CD4-positive, alpha-beta memory T cell (primary cell): ENCODE results near the gene NUP214. TPM values are rescaled to one million over a fixed set of nuclear protein-coding genes. Genes with fewer than 3 reads are reported as not detected.

Experiments
- CTCF ChIA-PET: fragments of 350-600 bp; sonication (Branson Sonifier 250); formaldehyde crosslinking; loops from one replicate; lab custom pipeline; 2021; ENCODE audit warnings: inconsistent platforms; ENCODE audit not compliant: partially characterized antibody; lab: Charles Lee
- POLR2A ChIA-PET: fragments of 350-600 bp; sonication (Branson Sonifier 250); formaldehyde crosslinking; loops from one replicate; lab custom pipeline; 2021; ENCODE audit not compliant: partially characterized antibody; lab: Charles Lee
- DNase-seq, 5 donors: peaks; one replicate each; pipeline versions ENCODE4 v3.0.0 to v3.0.0-alpha.2; 2020 to 2022; ENCODE audit warnings: mixed read lengths in 1 of 5
- H3K27ac ChIP-seq: one replicate; pipeline ENCODE4 v1.7.0; 2013; ENCODE audit warnings: low read depth, low read length
- H3K27me3 ChIP-seq: 2 replicates; pipeline ENCODE4 v1.7.0; 2013; ENCODE audit warnings: mild to moderate bottlenecking, low read length, moderate library complexity; ENCODE audit not compliant: insufficient read depth
- H3K36me3 ChIP-seq: 2 replicates; pipeline ENCODE4 v1.7.0; 2013; ENCODE audit warnings: mild to moderate bottlenecking, low read length, moderate library complexity; ENCODE audit not compliant: insufficient read depth
- H3K4me1 ChIP-seq: 2 replicates; pipeline ENCODE4 v1.7.0; 2013; ENCODE audit warnings: mild to moderate bottlenecking, low read length, moderate library complexity; ENCODE audit not compliant: insufficient read depth
- H3K4me3 ChIP-seq, 2 donors: one replicate each; pipeline ENCODE4 v1.7.0; 2013; ENCODE audit warnings: low read length in 2 of 2, mild to moderate bottlenecking in 1 of 2
- H3K9me3 ChIP-seq, 2 donors: one replicate each; pipeline ENCODE4 v1.7.0; 2013; ENCODE audit warnings: low read length in 2 of 2, control low read depth in 1 of 2; ENCODE audit not compliant: control insufficient read depth in 1 of 2
- H3K27ac Mint-ChIP-seq, 7 donors: one replicate each; pipeline ENCODE4 v1.8.0; 2020 to 2021; ENCODE audit warnings: mixed read lengths in 7 of 7, mild to moderate bottlenecking in 6 of 7, inconsistent platforms in 3 of 7, moderate library complexity in 3 of 7
- H3K27me3 Mint-ChIP-seq, 2 donors: one replicate each; pipeline ENCODE4 v1.8.0; 2020 to 2021; ENCODE audit warnings: mixed read lengths in 2 of 2
- H3K36me3 Mint-ChIP-seq, 2 donors: one replicate each; pipeline ENCODE4 v1.8.0; 2020 to 2021; ENCODE audit warnings: mixed read lengths in 2 of 2, inconsistent platforms in 1 of 2, mild to moderate bottlenecking in 1 of 2
- H3K4me1 Mint-ChIP-seq, 4 donors: one replicate each; pipeline ENCODE4 v1.8.0; 2020 to 2021; ENCODE audit warnings: mixed read lengths in 4 of 4, mild to moderate bottlenecking in 1 of 4
- H3K4me3 Mint-ChIP-seq, 8 donors: one replicate each; pipeline ENCODE4 v1.8.0; 2020 to 2021; ENCODE audit warnings: mixed read lengths in 8 of 8, mild to moderate bottlenecking in 7 of 8, moderate library complexity in 6 of 8, inconsistent platforms in 3 of 8
- H3K9me3 Mint-ChIP-seq, 8 donors: one replicate each; pipeline ENCODE4 v1.8.0; 2020 to 2021; ENCODE audit warnings: mixed read lengths in 8 of 8, mild to moderate bottlenecking in 5 of 8, inconsistent platforms in 3 of 8, moderate library complexity in 1 of 8
- intact Hi-C: fragments of 100-400 bp; cut with micrococcal nuclease; formaldehyde crosslinking; loops from one replicate; pipeline ENCODE4 v1.15.1; 2023
- polyA plus RNA-seq, 2 donors: library from polyadenylated mRNA; unstranded; fragments of 300-500 nt; fragmentation: Illumina TruSeq; gene quantifications; one replicate each; pipeline ENCODE4 v1.2.3, GENCODE V29; 2021
- total RNA-seq, 2 experiments: library from RNA; stranded (reverse); gene quantifications; one replicate each; pipeline ENCODE4 v1.2.3, GENCODE V29; 2021

NUP214 gene
- total and polyA plus RNA-seq, 4 experiments from 2014 or later = 6.6 to 79.5 (median 47.2) TPM

GRCh38 chr9:131084661-131085369 is 40.6 kb upstream of the NUP214 start:
- POLR2A ChIA-PET = no interaction called here
- H3K27me3 ChIP-seq = no peaks in the 10 kb centered on the region
- intact Hi-C loops = no loop called here
- peaks cover 2% of the 10 kb centered on the region in 2 donors for H3K27me3 Mint-ChIP-seq
- H3K4me3 ChIP-seq = no peak overlapping the region
- CTCF ChIA-PET = interaction anchor here (0.5 kb wide), 1 partner anchor 704 kb away, joined by 3 read pairs; no protein-coding TSS in a partner anchor
- no peaks in the 10 kb centered on the region for H3K4me1 ChIP-seq
- H3K27ac Mint-ChIP-seq = no peak overlapping the region
- H3K4me3 Mint-ChIP-seq = no peak overlapping the region
- no peak overlapping the region for H3K27ac ChIP-seq
- DNase-seq = no peak
- H3K9me3 Mint-ChIP-seq = no peaks in the 10 kb centered on the region
- H3K36me3 Mint-ChIP-seq = no peaks in the 10 kb centered on the region
- no peaks in the 10 kb centered on the region for H3K9me3 ChIP-seq
- H3K36me3 ChIP-seq = no peaks in the 10 kb centered on the region
- peaks cover 0 to 2% (median 0%) of the 10 kb centered on the region in 4 donors for H3K4me1 Mint-ChIP-seq

- Mint-ChIP-seq H3K4me1 (peaks cover 0 to 2% (median 0%) of the 10 kb centered on the region in 4 donors), H3K4me3 (no peak overlapping the region), H3K36me3 (no peaks in the 10 kb centered on the region), H3K9me3 (no peaks in the 10 kb centered on the region), H3K27ac (no peak overlapping the region), H3K27me3 (peaks cover 2% of the 10 kb centered on the region in 2 donors)
- intact Hi-C loops = no loop called here
- no peaks in the 10 kb centered on the region for H3K36me3 ChIP-seq
- no peaks in the 10 kb centered on the region for H3K9me3 ChIP-seq
- no peak overlapping the region for H3K4me3 ChIP-seq
- no peak for DNase-seq
- no peak overlapping the region for H3K27ac ChIP-seq
- ChIA-PET POLR2A (no interaction called here), CTCF (no interaction called here)
- H3K4me1 ChIP-seq = no peaks in the 10 kb centered on the region
- H3K27me3 ChIP-seq = no peaks in the 10 kb centered on the region
These were observed 39.8 kb upstream of the NUP214 start for GRCh38 chr9:131085370-131086122.

GRCh38 chr9:131087354-131087893 is 38.0 kb upstream of the NUP214 start:
- no peaks in the 10 kb centered on the region for H3K36me3 Mint-ChIP-seq
- ChIA-PET POLR2A (no interaction called here), CTCF (interaction anchor here (0.8 kb wide), 1 partner anchor 9 kb away, joined by 3 read pairs; no protein-coding TSS in a partner anchor)
- H3K27me3 ChIP-seq = no peaks in the 10 kb centered on the region
- no peaks in the 10 kb centered on the region for H3K4me1 ChIP-seq
- H3K4me3 Mint-ChIP-seq = no peak overlapping the region
- no peaks in the 10 kb centered on the region for H3K9me3 Mint-ChIP-seq
- H3K27ac ChIP-seq = no peak overlapping the region
- no peak for DNase-seq
- peaks cover 0 to 2% (median 0%) of the 10 kb centered on the region in 4 donors for H3K4me1 Mint-ChIP-seq
- H3K27ac Mint-ChIP-seq = no peak overlapping the region
- H3K27me3 Mint-ChIP-seq = peaks cover 2% of the 10 kb centered on the region in 2 donors
- H3K4me3 ChIP-seq = no peak overlapping the region
- H3K36me3 ChIP-seq = no peaks in the 10 kb centered on the region
- no peaks in the 10 kb centered on the region for H3K9me3 ChIP-seq
- intact Hi-C loops = no loop called here

- intact Hi-C loops = no loop called here
- ChIA-PET CTCF (interaction anchor here (0.8 kb wide), 1 partner anchor 44 kb away, joined by 3 read pairs; no protein-coding TSS in a partner anchor), POLR2A (no interaction called here)
- Mint-ChIP-seq H3K27ac (no peak overlapping the region), H3K4me1 (peaks cover 0 to 2% (median 0%) of the 10 kb centered on the region in 4 donors), H3K27me3 (peaks cover 10 to 11% of the 10 kb centered on the region in 2 donors), H3K4me3 (no peak overlapping the region), H3K9me3 (no peaks in the 10 kb centered on the region), H3K36me3 (no peaks in the 10 kb centered on the region)
- H3K36me3 ChIP-seq = no peaks in the 10 kb centered on the region
- H3K27me3 ChIP-seq = peaks cover 13% of the 10 kb centered on the region
- no peak overlapping the region for H3K4me3 ChIP-seq
- no peak for DNase-seq
- H3K4me1 ChIP-seq = no peaks in the 10 kb centered on the region
- no peaks in the 10 kb centered on the region for H3K9me3 ChIP-seq
- H3K27ac ChIP-seq = no peak overlapping the region
These were observed 35.2 kb upstream of the NUP214 start for GRCh38 chr9:131090025-131090787.

GRCh38 chr9:131091352-131091992 is 33.9 kb upstream of the NUP214 start:
- H3K9me3 ChIP-seq = no peaks in the 10 kb centered on the region
- H3K27ac ChIP-seq = no peak overlapping the region
- Mint-ChIP-seq H3K36me3 (no peaks in the 10 kb centered on the region), H3K4me1 (peaks cover 3 to 6% (median 5%) of the 10 kb centered on the region in 4 donors), H3K27ac (no peak overlapping the region), H3K9me3 (no peaks in the 10 kb centered on the region), H3K27me3 (peaks cover 16 to 17% of the 10 kb centered on the region in 2 donors), H3K4me3 (no peak overlapping the region)
- H3K36me3 ChIP-seq = no peaks in the 10 kb centered on the region
- ChIA-PET POLR2A (no interaction called here), CTCF (no interaction called here)
- peaks cover 20% of the 10 kb centered on the region for H3K27me3 ChIP-seq
- H3K4me1 ChIP-seq = no peaks in the 10 kb centered on the region
- no peak overlapping the region for H3K4me3 ChIP-seq
- intact Hi-C loops = no loop called here
- DNase-seq = no peak

- no peak overlapping the region for H3K27ac ChIP-seq
- H3K4me3 Mint-ChIP-seq = no peak overlapping the region
- ChIA-PET CTCF (no interaction called here), POLR2A (no interaction called here)
- no peaks in the 10 kb centered on the region for H3K4me1 ChIP-seq
- H3K9me3 Mint-ChIP-seq = no peaks in the 10 kb centered on the region
- no peak for DNase-seq
- no peak overlapping the region for H3K27ac Mint-ChIP-seq
- peaks cover 16 to 17% of the 10 kb centered on the region in 2 donors for H3K27me3 Mint-ChIP-seq
- H3K4me1 Mint-ChIP-seq = peaks cover 3 to 8% (median 6%) of the 10 kb centered on the region in 4 donors
- H3K36me3 ChIP-seq = no peaks in the 10 kb centered on the region
- H3K36me3 Mint-ChIP-seq = no peaks in the 10 kb centered on the region
- peaks cover 20% of the 10 kb centered on the region for H3K27me3 ChIP-seq
- intact Hi-C loops = no loop called here
- no peaks in the 10 kb centered on the region for H3K9me3 ChIP-seq
- no peak overlapping the region for H3K4me3 ChIP-seq
These were observed 33.4 kb upstream of the NUP214 start for GRCh38 chr9:131092030-131092429.
